Stimulated activated naive CD8-positive, alpha-beta T cell treated with anti-CD3 and anti-CD28 coated beads, Interleukin-15, amount 100 ng/mL, for 72 hours (primary cell): ENCODE data around the gene ZNF24.

ENCODE experiments used
- ATAC-seq: fragments of 150-1000 bp; cut with Tn5 transposase; 2 replicates; pipeline ENCODE4 v1.10.0; 2021; ENCODE audit warnings: mild to moderate bottlenecking, moderate library complexity
- DNase-seq, 2 donors: peaks; one replicate each; pipeline ENCODE4 v3.0.0; 2021 to 2022
- H3K27ac Mint-ChIP-seq, 2 donors: one replicate each; pipeline ENCODE4 v1.8.0; 2022; ENCODE audit warnings: mild to moderate bottlenecking in 2 of 2, mixed read lengths in 2 of 2, moderate library complexity in 2 of 2
- H3K27me3 Mint-ChIP-seq: one replicate; pipeline ENCODE4 v1.8.0; 2022; ENCODE audit warnings: mixed read lengths
- H3K4me1 Mint-ChIP-seq: one replicate; pipeline ENCODE4 v1.8.0; 2022; ENCODE audit warnings: mild to moderate bottlenecking, mixed read lengths
- H3K4me3 Mint-ChIP-seq, 2 donors: one replicate each; pipeline ENCODE4 v1.8.0; 2022; ENCODE audit warnings: mild to moderate bottlenecking in 2 of 2, mixed read lengths in 2 of 2, moderate library complexity in 1 of 2
- H3K9me3 Mint-ChIP-seq, 2 donors: one replicate each; pipeline ENCODE4 v1.8.0; 2022; ENCODE audit warnings: mixed read lengths in 2 of 2

ZNF24 gene

DNA sequence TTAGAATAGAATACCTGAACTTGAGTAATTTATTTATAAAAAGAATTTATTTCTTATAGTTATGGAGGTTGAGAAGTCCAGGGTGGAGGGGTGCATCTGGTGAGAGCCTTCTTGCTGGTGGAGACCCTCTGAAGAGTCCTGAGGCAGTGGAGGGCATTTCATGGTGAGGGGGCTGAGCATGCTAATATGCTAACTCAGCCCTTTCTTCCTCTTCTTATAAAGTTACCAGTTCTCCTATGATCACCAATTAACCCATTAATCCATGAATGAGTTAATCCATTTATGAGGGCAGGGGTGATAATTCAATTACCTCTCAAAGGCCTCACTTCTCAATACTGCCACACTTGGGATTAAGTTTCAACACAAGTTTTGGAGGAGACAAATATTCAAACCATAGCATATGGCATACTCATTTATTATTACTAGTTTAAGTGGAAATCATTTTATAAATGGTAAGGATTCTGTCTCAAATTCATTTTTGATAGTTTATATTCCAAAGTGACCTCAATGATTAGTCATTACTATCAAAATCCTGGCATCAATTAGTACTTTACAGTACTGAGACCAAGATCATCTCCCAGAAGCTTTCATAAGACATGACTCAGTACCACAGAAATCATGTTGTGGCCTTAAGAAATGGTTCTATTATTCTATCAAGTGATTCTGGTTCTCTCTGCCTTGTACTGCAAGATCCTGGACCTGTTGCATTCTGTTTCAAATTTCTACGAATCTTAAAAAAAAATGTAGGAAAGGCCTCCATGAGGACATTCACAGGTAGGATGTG lies 27.4 kb upstream of the ZNF24 start:
- H3K9me3 Mint-ChIP-seq: no peaks in the 10 kb centered on the region
- no peak overlapping the region for H3K4me3 Mint-ChIP-seq
- DNase-seq (no peak), ATAC-seq (peak; percentile 88)
- peaks cover 6% of the 10 kb centered on the region for H3K27me3 Mint-ChIP-seq
- H3K4me1 Mint-ChIP-seq: peaks cover 18% of the 10 kb centered on the region
- peak overlapping the region in 1 of 2 donors; percentile 78 for H3K27ac Mint-ChIP-seq

DNA sequence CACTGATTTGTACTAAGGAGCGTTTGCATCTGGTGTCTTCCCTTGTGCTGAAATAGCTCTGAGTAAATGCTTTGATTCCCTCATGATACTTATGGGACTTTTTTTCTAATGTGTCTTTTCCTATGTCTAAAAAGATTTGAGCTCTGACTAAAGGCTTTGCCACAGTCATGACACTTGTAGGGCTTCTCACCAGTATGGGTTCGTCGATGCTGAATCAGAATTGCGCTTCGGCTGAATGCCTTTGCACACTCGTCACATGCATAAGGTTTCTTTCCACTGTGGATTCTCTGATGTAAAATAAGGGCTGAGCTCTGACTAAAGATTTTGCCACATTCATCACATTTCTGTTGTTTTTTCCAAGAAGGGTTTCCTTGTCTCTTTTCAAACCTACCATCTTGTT lies 24.9 kb upstream of the ZNF24 start:
- Mint-ChIP-seq H3K9me3 (peaks cover 0 to 5% of the 10 kb centered on the region in 2 donors), H3K27ac (no peak overlapping the region), H3K4me1 (peaks cover 14% of the 10 kb centered on the region), H3K27me3 (peaks cover 10% of the 10 kb centered on the region), H3K4me3 (no peak overlapping the region)
- DNase-seq (no peak), ATAC-seq (no peak)

DNA sequence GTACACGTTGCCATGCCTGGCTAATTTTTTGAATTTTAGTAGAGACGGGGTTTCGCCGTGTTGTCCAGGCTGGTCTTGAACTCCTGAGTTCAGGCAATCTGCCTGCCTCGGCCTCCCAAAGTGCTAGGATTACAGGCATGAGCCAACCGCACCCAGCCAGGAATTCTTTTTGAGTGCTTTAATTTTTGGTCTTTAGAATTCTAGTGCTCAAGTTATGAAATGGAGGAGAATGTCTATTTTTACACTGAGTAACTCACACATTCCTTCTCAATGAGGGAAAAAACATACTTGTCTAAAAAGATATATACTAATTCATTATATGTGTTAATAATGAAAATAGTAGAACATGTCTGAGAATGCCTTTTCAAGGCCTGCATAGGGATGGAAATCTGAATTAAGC lies 24.4 kb upstream of the ZNF24 start:
- DNase-seq (no peak), ATAC-seq (no peak)
- H3K9me3 Mint-ChIP-seq: peaks cover 0 to 5% of the 10 kb centered on the region in 2 donors
- H3K27me3 Mint-ChIP-seq: peaks cover 6% of the 10 kb centered on the region
- H3K4me3 Mint-ChIP-seq: no peak overlapping the region
- H3K4me1 Mint-ChIP-seq: peaks cover 14% of the 10 kb centered on the region
- no peak overlapping the region for H3K27ac Mint-ChIP-seq

DNA sequence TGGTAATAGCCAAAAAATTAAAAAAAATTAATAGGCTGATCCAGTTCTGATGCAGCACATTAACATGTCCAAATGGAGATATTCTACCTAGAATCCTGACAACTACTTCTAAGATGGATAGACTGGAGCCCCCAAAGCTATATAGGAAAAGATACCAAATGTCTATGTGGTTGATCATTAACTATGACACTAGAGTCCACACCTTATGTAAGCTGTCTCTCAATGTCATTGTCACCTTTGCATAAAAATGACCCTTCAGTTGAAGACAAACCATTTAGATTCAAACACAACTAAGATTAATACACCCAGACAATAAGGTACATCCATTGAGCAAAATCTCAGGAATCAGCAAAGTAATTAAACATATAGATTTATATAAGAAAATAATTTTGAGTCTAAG lies 18.3 kb upstream of the ZNF24 start:
- ATAC-seq (no peak), DNase-seq (no peak)
- no peaks in the 10 kb centered on the region for H3K4me1 Mint-ChIP-seq
- H3K4me3 Mint-ChIP-seq: no peak overlapping the region
- H3K27ac Mint-ChIP-seq: no peak overlapping the region
- peaks cover 20% of the 10 kb centered on the region for H3K27me3 Mint-ChIP-seq
- H3K9me3 Mint-ChIP-seq: peaks cover 0 to 5% of the 10 kb centered on the region in 2 donors

DNA sequence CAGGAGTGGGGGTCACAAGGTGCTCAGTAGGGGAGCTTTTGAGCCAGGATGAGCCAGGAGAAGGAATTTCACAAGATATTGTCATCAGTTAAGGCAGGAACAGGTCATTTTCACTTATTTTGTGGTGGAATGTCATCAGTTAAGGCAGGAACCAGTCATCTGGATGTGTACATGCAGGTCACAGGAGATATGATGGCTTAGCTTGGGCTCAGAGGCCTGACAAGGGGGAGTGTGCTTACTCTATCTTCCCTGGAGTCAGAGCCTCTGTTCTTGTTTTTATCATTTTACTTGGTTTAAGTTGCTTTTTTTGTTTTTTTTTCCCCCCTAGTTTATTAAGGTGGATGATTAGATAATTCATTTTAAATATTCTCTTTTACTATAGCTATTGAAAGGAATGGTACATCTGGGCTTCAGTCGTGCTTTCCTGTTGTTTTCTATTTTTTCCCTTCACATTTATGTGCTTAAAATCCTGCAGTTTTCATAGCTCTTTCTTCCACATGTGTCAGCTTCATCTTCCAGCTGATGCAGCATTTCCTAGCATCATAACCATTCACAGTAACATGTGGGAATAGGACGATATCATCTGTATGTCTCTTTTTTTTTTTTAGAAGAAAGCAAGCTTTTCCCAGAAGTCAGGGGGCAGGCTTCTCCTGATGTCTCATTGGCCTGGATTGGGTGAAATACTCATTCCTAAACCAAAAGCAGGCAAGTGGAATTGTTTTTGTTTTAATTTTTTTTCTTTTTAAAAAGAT lies 17.5 kb upstream of the ZNF24 start:
- Mint-ChIP-seq H3K9me3 (peaks cover 0 to 5% of the 10 kb centered on the region in 2 donors), H3K4me3 (no peak overlapping the region), H3K27me3 (peaks cover 20% of the 10 kb centered on the region), H3K27ac (no peak overlapping the region), H3K4me1 (no peaks in the 10 kb centered on the region)
- DNase-seq (no peak), ATAC-seq (no peak)

DNA sequence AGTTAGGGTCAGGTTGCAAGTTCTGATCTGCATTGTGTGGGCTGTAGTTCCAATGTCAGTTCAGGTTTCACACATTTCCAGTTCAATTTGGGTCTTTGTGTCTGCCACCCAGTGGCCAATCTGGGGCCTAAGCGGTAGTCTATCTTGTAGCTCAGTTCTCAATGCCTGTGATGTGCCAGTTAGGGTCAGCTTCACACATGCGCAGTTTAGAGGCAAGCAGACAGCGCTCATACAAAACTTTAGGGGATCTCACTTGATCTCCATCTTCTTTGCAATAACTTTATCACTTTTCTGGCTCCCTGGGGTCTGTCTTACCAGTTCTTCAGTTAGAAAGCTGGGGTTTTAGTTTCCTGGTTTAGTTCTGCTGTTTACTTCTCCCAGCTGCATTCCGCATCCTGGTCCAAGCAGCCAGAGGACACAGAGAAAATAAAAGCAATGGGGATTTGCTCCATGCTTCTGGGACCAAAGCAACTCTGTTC lies 11.0 kb upstream of the ZNF24 start:
- peak; percentile 42 to 70 for DNase-seq
- Mint-ChIP-seq H3K27me3 (peaks cover 2% of the 10 kb centered on the region), H3K27ac (no peak overlapping the region), H3K9me3 (peaks cover 15% of the 10 kb centered on the region in 2 donors), H3K4me1 (no peaks in the 10 kb centered on the region), H3K4me3 (no peak overlapping the region)
- peak; percentile 100 for ATAC-seq

DNA sequence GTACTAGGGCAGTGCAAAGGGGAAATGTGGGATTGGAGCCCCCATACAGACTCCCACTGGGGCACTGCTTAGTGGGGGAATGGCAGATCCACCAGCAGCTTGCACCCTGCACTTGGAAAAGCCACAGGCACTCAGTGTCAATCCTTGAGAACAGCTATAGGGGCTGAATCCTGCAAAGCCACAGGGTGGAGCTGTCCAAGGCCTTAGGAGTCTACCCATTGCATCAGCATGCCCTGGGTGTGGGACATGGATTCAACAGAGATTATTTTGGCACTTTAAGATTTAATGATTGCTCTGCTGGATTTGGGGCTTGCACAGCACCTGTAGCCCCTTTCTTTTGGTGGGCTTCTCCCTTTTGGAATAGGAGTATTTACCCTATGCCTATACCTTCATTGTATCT lies 8.6 kb upstream of the ZNF24 start:
- H3K27me3 Mint-ChIP-seq: no peaks in the 10 kb centered on the region

DNA sequence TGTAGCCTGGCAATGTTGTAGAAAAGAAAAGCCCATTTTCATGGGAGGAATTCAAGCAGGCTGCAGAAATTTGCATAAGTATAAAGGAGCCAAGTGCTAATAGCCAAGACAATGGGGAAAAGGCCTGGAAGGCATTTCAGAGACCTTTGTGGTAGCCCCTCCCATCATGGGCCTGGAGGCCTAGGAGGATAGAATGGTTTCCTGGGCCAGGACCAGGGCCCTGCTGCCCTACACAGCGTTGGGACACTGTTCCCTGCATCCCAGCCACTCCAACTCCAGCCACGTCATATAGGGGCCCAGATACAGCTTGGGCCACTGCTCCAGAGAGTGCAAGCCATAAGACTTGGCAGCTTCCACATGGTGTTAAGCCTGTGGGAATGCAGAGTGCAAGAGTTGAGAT lies 8.1 kb upstream of the ZNF24 start:
- Mint-ChIP-seq H3K27ac (no peak overlapping the region), H3K4me3 (no peak overlapping the region), H3K4me1 (no peaks in the 10 kb centered on the region), H3K9me3 (peaks cover 15% of the 10 kb centered on the region in 2 donors), H3K27me3 (no peaks in the 10 kb centered on the region)
- ATAC-seq (no peak), DNase-seq (no peak)

More for the DNA sequence above, 8.6 kb upstream of the ZNF24 start:
- Mint-ChIP-seq H3K9me3 (peaks cover 15% of the 10 kb centered on the region in 2 donors), H3K27ac (no peak overlapping the region), H3K4me1 (no peaks in the 10 kb centered on the region), H3K4me3 (no peak overlapping the region)
- no peak for ATAC-seq
- no peak for DNase-seq

DNA sequence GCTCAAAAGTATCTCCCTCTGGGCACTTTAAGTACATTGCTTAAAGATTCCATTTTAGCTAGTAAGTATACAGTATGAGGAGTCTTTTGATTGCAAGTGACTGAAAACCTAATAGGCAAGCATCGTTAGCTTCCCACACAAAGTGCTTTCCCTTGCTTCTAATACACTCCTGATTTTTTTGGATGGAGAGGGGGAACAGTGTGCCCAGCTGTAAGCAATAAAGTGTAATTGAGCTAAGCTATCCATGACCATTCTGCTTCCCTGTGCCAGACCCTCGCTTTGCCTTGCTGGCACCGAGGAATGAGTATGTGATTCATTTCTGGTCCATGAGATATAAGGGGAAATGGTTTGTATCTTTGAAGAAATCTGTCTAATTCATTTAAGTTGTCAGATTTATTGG lies 3.8 kb upstream of the ZNF24 start:
- peaks cover 23% of the 10 kb centered on the region for H3K4me1 Mint-ChIP-seq
- H3K4me3 Mint-ChIP-seq: no peak overlapping the region
- peaks cover 11 to 15% of the 10 kb centered on the region in 2 donors for H3K9me3 Mint-ChIP-seq
- DNase-seq (no peak), ATAC-seq (no peak)
- H3K27me3 Mint-ChIP-seq: no peaks in the 10 kb centered on the region
- H3K27ac Mint-ChIP-seq: no peak overlapping the region

DNA sequence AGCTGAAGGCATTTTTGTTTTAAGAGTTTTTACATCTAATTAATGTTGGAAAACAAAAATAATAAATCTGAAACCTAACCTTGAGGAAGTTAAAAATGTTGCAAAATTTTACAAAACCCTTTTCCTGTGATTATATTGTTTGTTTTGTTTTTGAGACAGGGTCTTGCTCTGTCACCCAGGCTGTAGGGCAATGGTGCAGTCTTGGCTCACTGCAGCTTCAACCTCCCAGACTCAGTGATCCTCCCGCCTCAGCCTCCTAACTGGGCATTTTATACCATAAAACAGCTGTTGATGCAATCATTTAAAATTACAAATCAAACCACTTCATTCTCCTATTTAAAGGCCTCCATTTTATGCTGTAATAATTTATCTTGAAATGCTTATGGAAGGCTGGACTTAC lies 1.7 kb upstream of the ZNF24 start:
- H3K4me3 Mint-ChIP-seq: no peak overlapping the region
- peaks cover 36% of the 10 kb centered on the region for H3K4me1 Mint-ChIP-seq
- H3K27me3 Mint-ChIP-seq: no peaks in the 10 kb centered on the region
- no peak for DNase-seq
- H3K9me3 Mint-ChIP-seq: no peaks in the 10 kb centered on the region
- no peak for ATAC-seq
- H3K27ac Mint-ChIP-seq: no peak overlapping the region

DNA sequence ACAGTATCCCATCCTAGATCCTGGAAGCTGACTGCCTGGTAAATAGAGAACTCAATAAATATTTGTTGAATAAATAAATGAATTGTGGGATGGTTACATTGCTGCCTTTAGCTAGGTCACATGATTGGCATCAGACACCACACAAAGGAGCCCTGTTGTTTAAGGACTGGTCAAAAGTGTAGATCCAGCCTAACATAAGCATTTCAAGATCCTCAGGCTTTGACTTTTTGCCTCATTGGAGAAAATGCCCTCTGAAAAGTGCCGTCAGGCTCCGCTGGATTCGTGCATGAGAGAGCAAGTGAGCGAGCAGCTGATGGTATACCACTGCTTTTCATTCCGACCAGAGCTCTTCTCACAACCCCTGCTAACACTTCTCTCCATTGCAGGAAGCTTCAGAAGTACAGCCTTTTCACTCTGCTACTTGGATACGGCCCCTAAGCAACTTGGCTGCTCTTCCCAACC lies 1.3 kb upstream of the ZNF24 start:
- H3K27me3 Mint-ChIP-seq: no peaks in the 10 kb centered on the region
- peak overlapping the region in 1 of 2 donors; percentile 81 for H3K27ac Mint-ChIP-seq
- H3K9me3 Mint-ChIP-seq: no peaks in the 10 kb centered on the region
- peaks cover 36% of the 10 kb centered on the region for H3K4me1 Mint-ChIP-seq
- no peak for ATAC-seq
- DNase-seq: no peak
- H3K4me3 Mint-ChIP-seq: peak overlapping the region; percentile 92 to 97

DNA sequence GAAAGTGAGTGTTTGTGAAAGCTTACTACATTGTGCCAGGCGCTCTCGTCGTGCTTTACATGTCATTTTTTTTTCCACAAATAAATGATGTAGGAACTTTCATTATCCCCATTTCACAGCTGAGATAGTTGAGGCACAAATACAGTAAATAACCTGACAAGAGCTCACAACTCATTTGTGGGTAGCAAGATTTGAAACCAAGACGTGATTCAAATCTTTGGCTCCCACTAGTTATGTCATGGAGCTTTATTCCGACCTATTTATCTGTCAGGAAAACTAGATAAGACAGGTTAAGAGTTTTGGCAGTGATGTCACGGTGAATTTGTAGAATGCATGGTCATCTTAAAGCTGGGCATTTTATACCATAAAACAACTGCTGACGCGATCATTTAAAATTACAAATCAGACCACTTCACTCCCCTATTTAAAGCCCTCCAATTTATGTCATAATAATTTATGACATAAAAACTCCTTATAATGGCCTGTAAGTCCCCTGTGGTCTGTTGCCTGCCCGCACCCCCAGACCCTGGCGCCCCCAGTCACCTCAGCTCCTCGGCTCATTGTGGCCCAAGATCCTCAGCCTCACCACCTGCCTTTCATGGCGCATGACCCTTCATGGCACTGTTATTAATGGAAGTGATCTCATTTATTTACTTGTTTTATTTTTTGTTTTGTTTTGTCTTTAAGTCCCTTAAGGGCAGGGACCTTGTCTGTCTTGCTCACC lies 678 bp upstream of the ZNF24 start:
- H3K4me1 Mint-ChIP-seq: peaks cover 42% of the 10 kb centered on the region
- DNase-seq: no peak

DNA sequence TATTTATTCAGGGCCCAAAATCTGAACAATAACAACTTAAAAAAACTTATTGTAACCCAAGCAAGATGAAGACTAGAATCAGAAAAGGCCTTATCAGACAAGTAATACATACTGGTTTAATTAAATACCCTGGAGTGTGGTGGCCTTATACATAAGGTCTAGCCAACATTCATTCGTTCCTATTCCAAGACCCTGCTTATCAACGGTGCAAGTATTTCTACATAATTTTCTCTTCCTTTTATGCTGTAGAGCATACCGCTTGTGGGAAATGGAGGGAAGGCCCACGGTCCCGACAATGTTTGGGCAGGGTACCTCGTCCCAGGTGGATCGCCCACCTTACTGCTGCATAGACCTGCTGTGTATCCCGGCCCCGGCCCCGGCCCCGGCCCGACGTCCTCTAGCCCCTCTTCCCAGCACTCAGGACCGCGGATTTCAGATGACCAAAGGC lies 708 bp downstream of the ZNF24 start:
- Mint-ChIP-seq H3K4me3 (peak overlapping the region; percentile 92 to 97), H3K27ac (peak overlapping the region; percentile 96 to 99), H3K9me3 (no peaks in the 10 kb centered on the region), H3K4me1 (peaks cover 54% of the 10 kb centered on the region), H3K27me3 (no peaks in the 10 kb centered on the region)
- ATAC-seq: no peak
- no peak for DNase-seq

More for the DNA sequence above, 678 bp upstream of the ZNF24 start:
- H3K4me3 Mint-ChIP-seq: peak overlapping the region; percentile 92 to 97
- H3K9me3 Mint-ChIP-seq: no peaks in the 10 kb centered on the region
- peak overlapping the region; percentile 96 to 99 for H3K27ac Mint-ChIP-seq
- H3K27me3 Mint-ChIP-seq: no peaks in the 10 kb centered on the region
- ATAC-seq: no peak

DNA sequence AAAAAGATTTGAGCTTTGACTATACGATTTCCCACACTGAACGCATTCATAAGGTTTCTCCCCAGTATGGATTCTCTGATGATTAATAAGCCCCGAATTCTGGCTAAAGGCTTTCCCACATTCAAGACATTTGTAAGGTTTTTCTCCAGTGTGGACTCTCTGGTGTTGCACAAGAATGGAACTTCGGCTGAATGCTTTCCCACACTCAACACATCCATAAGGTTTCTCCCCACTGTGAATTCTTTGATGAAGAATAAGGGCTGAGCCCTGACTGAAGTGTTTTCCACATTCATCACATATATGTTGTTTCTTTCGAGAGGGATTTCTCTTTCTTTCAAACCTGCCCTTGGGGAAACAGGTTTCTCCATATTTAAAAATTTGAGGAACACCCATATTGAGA lies 6.9 kb downstream of the ZNF24 start:
- DNase-seq (no peak), ATAC-seq (no peak)
- Mint-ChIP-seq H3K27me3 (no peaks in the 10 kb centered on the region), H3K27ac (peak overlapping the region in 1 of 2 donors; percentile 59), H3K4me1 (peaks cover 35% of the 10 kb centered on the region), H3K4me3 (no peak overlapping the region), H3K9me3 (no peaks in the 10 kb centered on the region)

DNA sequence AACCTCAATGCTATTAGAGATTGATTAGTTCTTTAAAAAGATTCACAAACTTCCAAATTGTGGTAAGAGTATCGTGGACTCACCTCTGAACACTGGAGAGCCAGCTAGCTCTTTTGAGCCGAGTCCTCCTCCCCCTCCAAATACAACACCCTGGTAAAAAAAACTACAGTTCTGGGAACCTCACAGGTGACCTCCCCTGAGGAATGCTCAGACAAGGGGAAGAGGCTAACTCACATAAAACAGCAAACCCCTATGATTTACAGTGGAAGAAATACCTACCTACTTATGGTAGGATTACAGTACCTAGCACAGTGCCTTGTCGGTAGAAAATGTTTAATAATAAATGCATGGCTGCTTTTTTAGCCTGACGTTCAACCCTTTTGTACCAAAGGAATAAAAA lies 8.4 kb downstream of the ZNF24 start:
- no peak for ATAC-seq
- Mint-ChIP-seq H3K27ac (no peak overlapping the region), H3K4me3 (no peak overlapping the region), H3K27me3 (no peaks in the 10 kb centered on the region), H3K4me1 (peaks cover 27% of the 10 kb centered on the region), H3K9me3 (no peaks in the 10 kb centered on the region)
- DNase-seq: no peak
